Occipital lobe (tissue), 3 donors: ENCODE data around the gene BZW1. TPM values are rescaled to one million over a fixed set of nuclear protein-coding genes. Genes with fewer than 3 reads are reported as not detected.

Experiments
- DNase-seq: peaks from one replicate; lab custom pipeline; 2025; lab: John Stamatoyannopoulos, UW
- small RNA-seq: library from RNA; depleted of rRNA; stranded (forward); fragments of <200 nt; gene quantifications from one replicate; pipeline ENCODE3, GENCODE V24; 2014
- total RNA-seq: library from RNA; depleted of rRNA; stranded (reverse); fragments of >200 nt; gene quantifications from one replicate; pipeline ENCODE4 v1.2.3, GENCODE V29; 2014

Gene BZW1
- total RNA-seq, 1 donor from 2014 or later: 444 TPM

GRCh38 chr2:200873560-200873959 lies 61.9 kb downstream of the BZW1 start:
- no peak for DNase-seq

Small RNAs within 50 kb of the gene (small RNA-seq; reads per million reads assigned to genes)
- gene RF00019 (not detected), gene RNA5SP115 (not detected), gene RNU1-133P (0.17 reads per million), gene RNU6-31P (not detected)

Other genes with a start within 250 kb of the BZW1 start
- gene AOX1, start 225.9 kb upstream of the BZW1 start, total RNA-seq: 0.94 TPM
- gene CLK1, start 52.7 kb downstream of the BZW1 start, total RNA-seq: 244 TPM
- 47.4 TPM for gene PPIL3, start 77.2 kb downstream of the BZW1 start, total RNA-seq
- 34.9 TPM for gene NIF3L1, start 77.5 kb downstream of the BZW1 start, total RNA-seq
- 25.6 TPM for gene ORC2, start 151.8 kb downstream of the BZW1 start, total RNA-seq